Vagina (tissue), 2 donors: ENCODE data around the gene AFF3. TPM values are rescaled to one million over a fixed set of nuclear protein-coding genes. Genes with fewer than 3 reads are reported as not detected.

Source experiments
- DNase-seq, 2 donors: peaks; one replicate each; pipeline ENCODE4 v3.0.0-alpha.2; 2017; ENCODE audit errors: extremely low spot score in 2 of 2
- H3K27ac ChIP-seq: fragments of 200-600 bp; sonication (generic); one replicate; pipeline ENCODE4 v1.5.1; 2019
- H3K27me3 ChIP-seq: fragments of 200-600 bp; sonication (generic); one replicate; pipeline ENCODE4 v1.5.1; 2019
- H3K36me3 ChIP-seq, 2 donors: fragments of 200-600 bp; sonication (generic); one replicate each; pipeline ENCODE4 v1.5.1; 2017 to 2019
- H3K4me1 ChIP-seq: fragments of 200-600 bp; sonication (generic); one replicate; pipeline ENCODE4 v1.5.1; 2019
- H3K4me3 ChIP-seq, 2 donors: fragments of 200-600 bp; sonication (generic); 1 replicate in 1 of 2; 2 replicates in 1 of 2; pipeline ENCODE4 v1.5.1; 2016 to 2019
- H3K9me3 ChIP-seq: fragments of 200-600 bp; sonication (generic); one replicate; pipeline ENCODE4 v1.5.1; 2019
- POLR2A ChIP-seq, 2 donors: fragments of 450-650 bp; IDR thresholded peaks; one replicate each; pipeline ENCODE4 v1.6.1; 2017; ENCODE audit warnings: antibody characterized with exemption in 2 of 2, mild to moderate bottlenecking in 2 of 2, moderate library complexity in 2 of 2
- POLR2AphosphoS5 ChIP-seq, 2 donors: sonication (generic); formaldehyde crosslinking; IDR thresholded peaks; one replicate each; pipeline ENCODE4 v1.9.0; 2017; ENCODE audit warnings: antibody characterized with exemption in 2 of 2, mild to moderate bottlenecking in 2 of 2, low read depth in 1 of 2; ENCODE audit not compliant: insufficient read depth in 1 of 2
- intact Hi-C: fragments of 100-400 bp; cut with DNase I; formaldehyde crosslinking; loops from one replicate; pipeline ENCODE4 v1.15.1; 2023
- total RNA-seq: library from RNA; depleted of rRNA; stranded (reverse); fragments of >200 nt; gene quantifications from one replicate; pipeline ENCODE4 v1.2.3, GENCODE V29; 2016
- TF ChIP-seq, protein P1 (sequence below), 3 experiments: fragments of 450-650 bp in 2 of 3; fragments of 200-600 bp in 1 of 3; sonication (generic) in 1 of 3; IDR thresholded peaks; one replicate each; pipeline ENCODE4 v1.5.1; 2017 to 2019; ENCODE audit warnings: antibody characterized with exemption in 3 of 3, mild to moderate bottlenecking in 2 of 3, moderate library complexity in 2 of 3

AFF3 gene
- total RNA-seq, 1 donor from 2014 or later: 7.6 TPM

DNA sequence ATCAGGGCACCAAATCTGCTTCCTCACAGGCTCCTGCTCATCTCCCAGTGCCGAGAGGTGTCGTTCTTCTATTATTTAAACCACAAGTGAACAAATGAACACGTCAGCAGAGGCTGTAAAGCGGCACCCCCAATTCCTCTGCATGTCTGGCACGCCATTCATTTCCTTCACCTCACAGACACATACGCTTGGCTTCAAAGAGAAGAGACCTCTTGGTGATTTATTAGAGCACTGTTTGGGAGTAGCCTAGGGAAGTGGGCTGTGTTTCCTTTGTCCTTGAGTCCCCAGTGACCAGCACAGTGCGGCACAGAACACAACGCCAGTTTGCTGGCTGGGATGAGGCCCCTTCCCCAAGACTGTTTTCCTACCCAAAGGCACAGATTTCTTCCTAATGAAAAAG, 468.3 kb downstream of the AFF3 start:
- intact Hi-C loops: no loop called here
- no peaks in the 10 kb centered on the region for H3K9me3 ChIP-seq
- no peaks in the 10 kb centered on the region for H3K27me3 ChIP-seq
- H3K4me1 ChIP-seq: no peaks in the 10 kb centered on the region
- H3K36me3 ChIP-seq: no peaks in the 10 kb centered on the region
- no peak for DNase-seq
- H3K27ac ChIP-seq: no peak overlapping the region
- no peak for TF ChIP-seq POLR2AphosphoS5 (IDR thresholded peaks at IDR 0.05; ENCODE audit: insufficient read depth in 1 of 2, low read depth in 1 of 2)
- TF ChIP-seq, protein P1, sequence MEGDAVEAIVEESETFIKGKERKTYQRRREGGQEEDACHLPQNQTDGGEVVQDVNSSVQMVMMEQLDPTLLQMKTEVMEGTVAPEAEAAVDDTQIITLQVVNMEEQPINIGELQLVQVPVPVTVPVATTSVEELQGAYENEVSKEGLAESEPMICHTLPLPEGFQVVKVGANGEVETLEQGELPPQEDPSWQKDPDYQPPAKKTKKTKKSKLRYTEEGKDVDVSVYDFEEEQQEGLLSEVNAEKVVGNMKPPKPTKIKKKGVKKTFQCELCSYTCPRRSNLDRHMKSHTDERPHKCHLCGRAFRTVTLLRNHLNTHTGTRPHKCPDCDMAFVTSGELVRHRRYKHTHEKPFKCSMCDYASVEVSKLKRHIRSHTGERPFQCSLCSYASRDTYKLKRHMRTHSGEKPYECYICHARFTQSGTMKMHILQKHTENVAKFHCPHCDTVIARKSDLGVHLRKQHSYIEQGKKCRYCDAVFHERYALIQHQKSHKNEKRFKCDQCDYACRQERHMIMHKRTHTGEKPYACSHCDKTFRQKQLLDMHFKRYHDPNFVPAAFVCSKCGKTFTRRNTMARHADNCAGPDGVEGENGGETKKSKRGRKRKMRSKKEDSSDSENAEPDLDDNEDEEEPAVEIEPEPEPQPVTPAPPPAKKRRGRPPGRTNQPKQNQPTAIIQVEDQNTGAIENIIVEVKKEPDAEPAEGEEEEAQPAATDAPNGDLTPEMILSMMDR (IDR thresholded peaks at IDR 0.05): no peak
- TF ChIP-seq POLR2A (IDR thresholded peaks at IDR 0.05): no peak
- H3K4me3 ChIP-seq: no peak overlapping the region

DNA sequence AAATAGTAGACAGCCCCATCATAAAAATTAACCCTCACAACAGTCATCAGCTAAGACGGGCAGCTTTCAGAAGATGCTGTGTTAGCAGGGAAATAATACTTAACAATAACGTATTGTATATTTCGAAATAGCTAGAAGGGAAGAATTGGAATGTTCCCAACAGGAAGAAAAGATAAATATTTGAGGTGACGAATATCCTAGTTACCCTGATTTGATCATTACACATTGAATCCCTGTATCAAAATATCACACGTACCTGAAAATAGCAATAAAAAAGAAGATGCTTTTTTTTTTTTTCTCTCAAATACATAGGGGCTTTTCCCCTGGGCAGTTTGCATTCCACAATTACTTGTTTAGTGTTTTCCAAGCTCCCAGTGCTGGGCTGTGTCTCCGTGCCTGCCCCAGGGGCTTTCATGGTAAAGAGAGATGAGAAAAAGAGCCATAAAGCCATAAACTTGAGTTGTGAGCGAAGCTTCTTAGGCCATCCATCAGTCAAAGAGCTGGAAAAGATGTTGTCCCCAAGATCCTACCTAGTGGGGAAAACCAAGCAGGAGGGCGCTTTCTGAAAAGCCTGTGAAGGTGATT, 469.5 kb downstream of the AFF3 start:
- no peaks in the 10 kb centered on the region for H3K4me1 ChIP-seq
- H3K36me3 ChIP-seq: no peaks in the 10 kb centered on the region
- no peak overlapping the region for H3K4me3 ChIP-seq
- intact Hi-C loops: no loop called here
- no peak for DNase-seq
- H3K27me3 ChIP-seq: no peaks in the 10 kb centered on the region
- no peak overlapping the region for H3K27ac ChIP-seq
- no peak for TF ChIP-seq POLR2A (IDR thresholded peaks at IDR 0.05)
- TF ChIP-seq, protein P1 (IDR thresholded peaks at IDR 0.05): no peak
- no peak for TF ChIP-seq POLR2AphosphoS5 (IDR thresholded peaks at IDR 0.05; ENCODE audit: insufficient read depth in 1 of 2, low read depth in 1 of 2)
- H3K9me3 ChIP-seq: no peaks in the 10 kb centered on the region

DNA sequence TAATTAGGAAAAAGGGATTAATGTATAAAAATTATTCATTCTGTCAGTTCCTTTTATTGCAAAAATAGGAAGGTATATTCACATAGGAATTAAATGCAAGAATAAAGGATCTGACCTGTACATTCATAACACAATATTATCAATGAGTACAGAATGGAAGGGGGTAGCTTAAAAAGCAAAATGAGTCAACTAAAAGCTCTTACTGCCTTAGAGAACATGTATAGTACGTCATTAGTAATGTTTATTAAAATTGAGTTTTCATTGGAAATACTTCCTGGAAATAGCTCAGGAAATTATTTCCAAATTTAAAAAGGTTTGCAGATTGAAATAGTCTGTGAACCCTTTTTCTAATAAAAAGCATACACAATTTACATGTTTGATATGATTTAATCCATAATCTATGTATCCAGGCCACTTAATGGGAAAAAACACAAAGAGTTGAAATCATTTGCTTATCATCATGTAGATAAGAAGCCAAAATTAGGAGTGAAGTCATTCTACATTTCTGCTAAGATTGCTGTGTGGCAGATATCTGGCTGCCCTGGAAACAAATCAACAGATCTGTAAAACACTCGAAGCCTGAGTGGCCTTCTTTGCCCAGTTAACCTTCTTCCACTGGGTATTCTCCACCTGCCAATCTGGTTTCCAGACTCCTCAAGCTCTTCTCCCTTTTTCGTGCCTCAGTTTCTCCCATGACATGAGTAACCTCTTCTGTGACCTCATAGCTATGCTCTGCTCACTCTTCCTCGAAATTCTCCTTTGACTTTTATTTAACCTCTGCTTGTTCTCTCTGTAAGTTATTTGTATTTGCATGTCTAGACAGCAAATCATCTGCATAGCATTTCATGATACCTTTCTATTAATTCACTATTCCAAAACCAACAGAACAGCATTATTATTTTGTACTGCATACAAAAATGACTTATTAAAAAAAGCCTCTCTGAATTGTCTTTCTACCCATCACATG, 471.3 kb downstream of the AFF3 start:
- no peaks in the 10 kb centered on the region for H3K36me3 ChIP-seq
- TF ChIP-seq POLR2A (IDR thresholded peaks at IDR 0.05): no peak
- TF ChIP-seq, protein P1 (IDR thresholded peaks at IDR 0.05): no peak
- no peak for TF ChIP-seq POLR2AphosphoS5 (IDR thresholded peaks at IDR 0.05; ENCODE audit: insufficient read depth in 1 of 2, low read depth in 1 of 2)
- no peaks in the 10 kb centered on the region for H3K27me3 ChIP-seq
- no peaks in the 10 kb centered on the region for H3K9me3 ChIP-seq
- no peak overlapping the region for H3K27ac ChIP-seq
- no peaks in the 10 kb centered on the region for H3K4me1 ChIP-seq
- no peak for DNase-seq
- intact Hi-C loops: no loop called here
- H3K4me3 ChIP-seq: no peak overlapping the region

DNA sequence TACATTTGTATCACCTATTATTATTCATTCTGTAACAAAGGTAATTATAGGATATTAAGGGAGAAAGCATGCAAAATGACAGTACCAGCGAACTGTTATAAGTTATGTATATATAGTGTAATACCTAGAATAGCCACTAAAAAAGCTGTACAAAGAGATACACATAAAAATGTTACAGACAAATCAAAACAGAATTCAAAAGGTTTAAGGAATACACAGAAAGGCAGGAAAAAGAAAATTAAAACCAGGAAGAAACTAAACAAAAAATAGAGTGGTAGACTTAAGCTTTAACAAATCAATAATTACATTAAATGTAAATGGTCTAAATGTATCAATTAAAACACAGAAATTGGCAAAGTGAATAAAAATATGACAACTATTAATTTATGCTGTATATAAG, 476.1 kb downstream of the AFF3 start:
- H3K4me3 ChIP-seq: no peak overlapping the region

More for the DNA sequence above, 476.1 kb downstream of the AFF3 start:
- peaks cover 29% of the 10 kb centered on the region for H3K4me1 ChIP-seq
- H3K27ac ChIP-seq: no peak overlapping the region
- H3K27me3 ChIP-seq: no peaks in the 10 kb centered on the region
- intact Hi-C loops: no loop called here
- TF ChIP-seq POLR2AphosphoS5 (IDR thresholded peaks at IDR 0.05; ENCODE audit: insufficient read depth in 1 of 2, low read depth in 1 of 2): no peak
- TF ChIP-seq, protein P1 (IDR thresholded peaks at IDR 0.05): no peak
- TF ChIP-seq POLR2A (IDR thresholded peaks at IDR 0.05): no peak
- H3K9me3 ChIP-seq: no peaks in the 10 kb centered on the region
- no peaks in the 10 kb centered on the region for H3K36me3 ChIP-seq
- no peak for DNase-seq
